Measurements from ENCODE around the gene D2HGDH. TPM values are rescaled to one million over a fixed set of nuclear protein-coding genes. Genes with fewer than 3 reads are reported as not detected.
"Not testable (repeated sequence)": the region's sequence is repeated elsewhere in the genome, so short reads cannot be mapped to it uniquely, and the experiment has no call there.

Gene D2HGDH
- total RNA-seq, 2 experiments from 2014 or later: 18.5 to 29.2 TPM

DNA sequence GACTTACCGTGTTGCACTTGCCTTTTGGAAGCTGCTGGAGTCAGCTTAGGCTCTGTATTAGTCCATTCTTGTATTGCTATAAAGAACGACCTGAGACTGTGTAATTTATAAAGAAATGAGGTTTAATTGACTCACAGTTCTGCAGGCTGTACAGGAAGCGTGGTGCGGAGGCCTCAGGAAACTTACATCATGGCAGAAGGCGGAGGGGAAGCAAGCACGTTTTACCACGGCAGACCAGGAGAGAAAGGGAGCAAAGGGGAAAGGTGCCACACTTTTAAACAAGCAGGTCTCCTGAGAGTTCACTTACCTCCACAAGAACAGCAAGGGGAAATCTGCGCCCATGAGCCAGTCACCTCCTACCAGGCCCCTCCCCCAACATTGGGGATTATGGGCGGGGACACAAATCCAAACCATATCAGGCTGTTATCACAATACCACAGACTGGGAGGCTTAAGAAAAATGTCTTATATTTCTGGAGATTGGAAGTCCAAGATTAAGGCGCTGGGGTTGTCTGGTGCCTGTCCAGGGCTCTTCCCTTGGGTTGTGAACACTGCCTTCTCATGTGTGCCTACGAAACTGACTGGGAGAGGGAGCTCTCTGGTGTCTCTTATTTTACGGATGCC is 3.6 kb upstream of the D2HGDH start:
- no peaks in the 10 kb centered on the region for H3K27me3 Mint-ChIP-seq
- no peaks in the 10 kb centered on the region for H3K9me3 Mint-ChIP-seq
- ChIA-PET CTCF (interaction anchor here (0.6 to 1.3 kb wide), 4 partner anchors 16 to 156 kb away, joined by 3 to 4 read pairs (median 3); partner anchors contain the start of gene ING5), POLR2A (no interaction called here)
- no peak for DNase-seq
- peaks cover 39% of the 10 kb centered on the region for H3K4me1 Mint-ChIP-seq
- no peak overlapping the region for H3K4me3 Mint-ChIP-seq
- H3K36me3 Mint-ChIP-seq (ENCODE audit: low read depth): peaks cover 1% of the 10 kb centered on the region
- peak overlapping the region; percentile 76 for H3K27ac Mint-ChIP-seq

DNA sequence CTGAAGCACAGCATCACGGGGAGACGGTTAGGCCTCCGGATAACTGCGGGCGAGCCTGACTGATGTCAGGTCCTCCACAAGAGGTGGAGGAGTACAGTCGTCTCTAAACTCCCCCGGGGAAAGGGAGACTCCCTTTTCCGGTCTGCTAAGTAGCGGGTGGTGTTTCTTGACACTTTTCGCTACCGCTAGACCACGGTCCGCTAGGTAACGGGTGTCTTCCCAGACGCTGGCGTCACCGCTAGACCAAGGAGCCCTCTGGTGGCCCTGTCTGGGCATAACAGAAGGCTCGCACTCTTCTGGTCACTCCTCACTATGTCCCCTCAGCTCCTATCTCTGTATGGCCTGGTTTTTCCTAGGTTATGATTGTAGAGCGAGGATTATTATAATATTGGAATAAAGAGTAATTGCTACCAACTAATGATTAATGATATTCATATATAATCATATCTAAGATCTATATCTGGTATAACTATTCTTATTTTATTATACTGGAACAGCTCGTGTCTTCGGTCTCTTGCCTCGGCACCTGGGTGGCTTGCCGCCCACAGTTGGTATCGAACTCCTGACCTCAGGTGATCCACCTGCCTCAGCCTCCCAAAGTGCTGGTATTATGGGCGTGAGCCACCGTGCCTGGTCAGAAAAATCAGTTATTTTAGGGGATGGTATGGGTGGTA is 1.8 kb upstream of the D2HGDH start:
- H3K27me3 Mint-ChIP-seq; POLR2A ChIA-PET; H3K9me3 Mint-ChIP-seq; H3K36me3 Mint-ChIP-seq (ENCODE audit: low read depth): not testable (repeated sequence)
- Mint-ChIP-seq H3K4me3 (peak overlapping the region; percentile 63), H3K27ac (peak overlapping the region; percentile 15), H3K4me1 (peaks cover 47% of the 10 kb centered on the region)
- CTCF ChIA-PET: interaction anchor here (1.1 to 2.9 kb wide), 3 partner anchors 12 to 146 kb away, joined by 3 to 10 read pairs (median 3); partner anchors contain the start of gene ING5
- DNase-seq: peak; percentile 69

DNA sequence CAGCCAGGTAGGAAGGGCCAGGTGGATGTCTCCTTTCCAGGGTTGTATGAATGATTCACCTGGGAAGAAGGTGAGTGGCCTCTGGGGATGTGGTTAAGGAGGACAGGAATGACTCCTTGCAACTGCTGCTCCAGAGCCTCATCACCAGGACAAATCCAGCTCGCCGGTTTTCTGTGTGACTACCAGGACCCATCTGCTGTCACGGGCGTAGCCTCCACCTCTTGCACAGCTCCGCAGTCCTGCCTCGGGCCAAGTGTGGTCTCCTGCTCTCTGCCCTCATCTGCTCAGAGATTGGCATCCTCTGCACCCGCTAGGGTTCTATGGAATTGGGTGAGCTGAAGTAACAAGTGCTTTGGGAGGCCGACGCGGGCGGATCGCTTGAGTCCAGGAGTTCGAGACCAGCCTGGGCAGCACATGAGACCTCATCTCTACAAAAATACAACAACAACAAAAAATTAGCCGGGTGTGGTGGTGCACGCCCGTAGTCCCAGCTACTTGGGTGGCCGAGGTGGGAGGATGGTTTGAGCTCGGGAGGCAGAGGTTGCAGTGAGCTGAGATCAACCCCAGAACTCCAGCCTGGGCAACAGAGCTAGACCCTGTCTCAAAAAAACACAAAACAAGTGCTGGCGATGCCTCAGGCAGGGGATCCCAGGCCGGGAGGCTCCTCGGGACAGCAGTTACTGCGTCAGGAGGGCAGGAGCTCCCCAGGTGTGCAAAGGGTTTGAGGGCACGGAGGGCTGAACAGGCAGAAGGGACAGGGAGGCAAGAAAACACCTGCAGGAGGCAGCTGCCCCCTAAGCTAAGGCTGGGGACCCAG is 831 bp upstream of the D2HGDH start:
- CTCF ChIA-PET: interaction anchor here (0.6 to 2.9 kb wide), 8 partner anchors 11 to 678 kb away, joined by 3 to 10 read pairs (median 3); partner anchors contain the start of gene ING5
- Mint-ChIP-seq H3K27ac (peak overlapping the region; percentile 72), H3K27me3 (no peaks in the 10 kb centered on the region), H3K36me3 (ENCODE audit: low read depth) (peaks cover 5% of the 10 kb centered on the region), H3K4me1 (peaks cover 51% of the 10 kb centered on the region), H3K4me3 (peak overlapping the region; percentile 63), H3K9me3 (no peaks in the 10 kb centered on the region)
- DNase-seq: no peak
- POLR2A ChIA-PET: interaction anchor here (0.8 kb wide), 1 partner anchor 47 kb away, joined by 5 read pairs; the partner anchor contains the start of gene DTYMK

DNA sequence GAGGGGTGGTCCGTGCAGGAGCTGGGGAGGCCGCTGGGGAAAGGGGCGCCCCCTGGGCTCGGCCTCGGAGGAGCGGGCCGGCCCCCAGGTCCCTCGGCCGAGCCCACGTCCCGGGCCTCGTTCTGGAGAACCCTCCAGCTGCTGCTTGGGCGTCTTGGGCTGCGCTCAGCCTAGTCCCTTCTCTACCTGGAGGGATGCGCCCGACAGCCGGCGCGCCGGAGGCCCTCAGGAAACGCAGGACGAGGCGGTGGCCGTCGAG is 293 bp upstream of the D2HGDH start:
- Mint-ChIP-seq H3K36me3 (ENCODE audit: low read depth) (peaks cover 5% of the 10 kb centered on the region), H3K27ac (no peak overlapping the region), H3K4me3 (peak overlapping the region; percentile 51), H3K27me3 (no peaks in the 10 kb centered on the region), H3K4me1 (peaks cover 55% of the 10 kb centered on the region), H3K9me3 (no peaks in the 10 kb centered on the region)
- ChIA-PET CTCF (interaction anchor here (0.7 to 2.9 kb wide), 5 partner anchors 10 to 146 kb away, joined by 3 to 10 read pairs (median 3); partner anchors contain the start of gene ING5), POLR2A (interaction anchor here (0.8 to 1.3 kb wide), 2 partner anchors 32 to 47 kb away, joined by 3 to 5 read pairs; partner anchors contain the start of genes DTYMK and ING5)
- DNase-seq: no peak

DNA sequence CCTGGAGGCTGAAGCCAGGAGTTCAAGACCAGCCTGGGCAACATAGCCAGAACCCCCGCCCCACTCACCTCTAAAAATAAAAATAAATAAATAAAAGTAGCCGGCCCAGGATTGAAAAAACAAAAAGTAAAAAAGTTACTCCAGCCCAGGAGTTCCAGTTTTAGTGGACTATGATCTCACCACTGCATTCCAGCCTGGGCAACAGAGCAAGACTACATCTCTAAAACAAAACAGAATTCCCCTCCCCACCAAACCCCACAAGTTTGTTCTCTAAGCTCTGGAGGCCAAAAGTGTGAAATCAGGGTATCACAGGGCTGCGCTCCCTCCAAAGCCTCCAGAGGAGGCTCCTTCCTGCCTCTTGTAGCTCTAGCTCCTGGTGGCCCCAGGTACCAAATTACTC is 1.7 kb downstream of the D2HGDH start:
- DNase-seq: no peak
- H3K36me3 Mint-ChIP-seq (ENCODE audit: low read depth): peaks cover 5% of the 10 kb centered on the region
- H3K4me1 Mint-ChIP-seq: peaks cover 58% of the 10 kb centered on the region
- no peaks in the 10 kb centered on the region for H3K27me3 Mint-ChIP-seq
- POLR2A ChIA-PET: no interaction called here
- peak overlapping the region; percentile 79 for H3K4me3 Mint-ChIP-seq
- H3K9me3 Mint-ChIP-seq: no peaks in the 10 kb centered on the region
- H3K27ac Mint-ChIP-seq: peak overlapping the region; percentile 85
- CTCF ChIA-PET: interaction anchor here (1.0 kb wide), 1 partner anchor 142 kb away, joined by 4 read pairs; no protein-coding TSS in a partner anchor

DNA sequence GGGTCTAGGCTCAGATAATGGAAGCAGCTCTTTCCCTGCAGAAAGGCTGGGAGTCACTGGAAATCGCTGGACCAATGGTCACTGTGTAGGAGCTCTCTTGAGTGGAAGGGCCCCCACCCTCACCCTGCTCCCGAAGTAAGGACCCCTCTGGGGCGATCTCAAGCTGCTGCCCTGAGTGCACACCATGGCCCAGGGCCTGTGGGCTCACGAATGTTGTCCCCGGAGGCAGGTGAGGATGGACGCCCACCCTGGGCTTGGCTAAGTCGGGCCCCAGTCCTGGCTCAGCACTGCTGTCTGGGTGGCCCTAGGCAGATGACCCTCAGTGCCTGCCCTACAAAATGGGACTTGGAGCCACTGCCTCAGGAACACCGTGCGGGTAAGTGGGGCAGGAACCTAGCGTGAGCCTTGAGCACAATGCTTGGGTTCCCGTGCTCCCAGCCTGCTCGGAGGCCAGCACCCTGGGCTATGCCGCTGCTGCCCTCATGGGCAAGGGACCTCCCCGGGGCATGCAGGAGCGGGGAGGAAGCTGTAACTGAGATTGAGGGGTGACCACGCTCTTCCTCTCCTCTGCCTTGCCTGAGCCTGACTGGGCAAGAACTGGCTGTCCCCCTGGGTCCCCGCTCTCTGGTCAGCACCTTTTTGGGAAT is 3.7 kb downstream of the D2HGDH start:
- no peaks in the 10 kb centered on the region for H3K9me3 Mint-ChIP-seq
- H3K36me3 Mint-ChIP-seq (ENCODE audit: low read depth): peaks cover 6% of the 10 kb centered on the region
- ChIA-PET CTCF (interaction anchor here (0.8 kb wide), 1 partner anchor 72 kb away, joined by 4 read pairs; no protein-coding TSS in a partner anchor), POLR2A (no interaction called here)
- no peak overlapping the region for H3K4me3 Mint-ChIP-seq
- H3K27me3 Mint-ChIP-seq: no peaks in the 10 kb centered on the region
- peaks cover 50% of the 10 kb centered on the region for H3K4me1 Mint-ChIP-seq
- no peak for DNase-seq
- H3K27ac Mint-ChIP-seq: no peak overlapping the region

DNA sequence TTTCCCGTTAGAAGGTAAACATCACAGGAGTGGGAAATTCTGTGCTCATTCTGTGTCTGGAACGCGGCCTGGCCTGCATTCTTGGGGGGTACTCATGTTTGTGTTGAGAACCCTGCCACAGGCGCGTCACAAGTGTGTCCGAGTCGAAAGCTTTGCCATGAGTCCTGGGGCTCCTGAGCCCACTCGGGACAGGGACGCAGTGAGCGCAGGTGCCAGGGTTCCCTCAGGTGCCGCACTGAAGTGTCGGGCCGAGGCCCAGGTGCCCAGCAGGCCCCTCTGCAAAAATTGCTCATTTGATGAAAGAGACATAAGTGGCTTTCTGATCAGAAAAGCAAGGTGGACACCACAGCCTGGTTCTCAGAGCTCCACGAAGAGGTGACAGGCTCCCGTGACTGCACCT is 4.7 kb downstream of the D2HGDH start:
- H3K9me3 Mint-ChIP-seq: no peaks in the 10 kb centered on the region
- CTCF ChIA-PET: interaction anchor here (0.6 to 0.8 kb wide), 2 partner anchors 108 to 139 kb away, joined by 3 to 4 read pairs; no protein-coding TSS in a partner anchor
- no peak overlapping the region for H3K4me3 Mint-ChIP-seq
- no peak overlapping the region for H3K27ac Mint-ChIP-seq
- H3K36me3 Mint-ChIP-seq (ENCODE audit: low read depth): peaks cover 6% of the 10 kb centered on the region
- no peaks in the 10 kb centered on the region for H3K27me3 Mint-ChIP-seq
- peaks cover 42% of the 10 kb centered on the region for H3K4me1 Mint-ChIP-seq
- POLR2A ChIA-PET: no interaction called here
- no peak for DNase-seq

DNA sequence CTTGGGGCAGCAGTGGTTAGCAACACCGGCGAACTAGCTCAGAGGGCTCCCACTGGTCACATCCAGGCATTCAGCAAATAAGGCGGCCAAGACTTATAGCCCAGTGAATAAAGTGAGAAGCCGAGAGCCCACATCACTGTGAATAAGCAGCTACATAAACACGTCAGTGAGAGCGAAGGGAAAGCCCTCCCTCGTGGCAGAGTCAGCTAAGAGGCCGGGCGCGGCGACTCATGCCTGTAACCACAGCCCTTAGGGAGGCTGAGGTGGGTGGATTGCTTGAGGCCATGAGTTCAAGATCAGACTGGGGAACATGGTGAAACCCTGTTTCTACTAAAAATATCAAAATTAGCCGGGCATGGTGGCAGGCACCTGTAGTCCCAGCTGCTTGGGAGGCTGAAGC is 5.2 kb downstream of the D2HGDH start:
- Mint-ChIP-seq H3K4me1 (peaks cover 42% of the 10 kb centered on the region), H3K9me3 (no peaks in the 10 kb centered on the region), H3K4me3 (no peak overlapping the region), H3K27me3 (no peaks in the 10 kb centered on the region), H3K27ac (peak overlapping the region; percentile 31), H3K36me3 (ENCODE audit: low read depth) (peaks cover 6% of the 10 kb centered on the region)
- ChIA-PET CTCF (interaction anchor here (0.6 to 1.6 kb wide), 3 partner anchors 20 to 139 kb away, joined by 3 to 5 read pairs (median 4); no protein-coding TSS in a partner anchor), POLR2A (no interaction called here)
- DNase-seq: no peak

DNA sequence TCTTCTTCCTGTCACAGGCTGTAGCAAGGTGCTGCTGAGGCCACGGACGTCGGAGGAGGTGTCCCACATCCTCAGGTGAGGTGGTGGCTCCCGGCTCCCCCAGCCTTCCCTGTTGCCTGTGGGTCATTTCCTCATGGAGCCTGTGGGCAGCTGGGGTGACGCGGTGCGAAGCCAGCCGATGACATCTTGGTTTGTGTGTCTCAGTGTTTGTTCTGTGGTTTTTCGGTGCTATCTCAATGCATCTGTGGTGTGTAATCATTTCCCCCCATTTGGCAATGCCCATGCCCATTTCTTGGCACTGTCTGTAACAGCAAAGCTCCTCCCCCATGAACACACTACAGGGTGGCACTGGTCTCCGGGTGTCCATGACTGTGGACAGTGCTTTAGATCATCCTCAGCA is 6.6 kb downstream of the D2HGDH start:
- POLR2A ChIA-PET: no interaction called here
- no peak overlapping the region for H3K4me3 Mint-ChIP-seq
- peak overlapping the region; percentile 36 for H3K27ac Mint-ChIP-seq
- H3K36me3 Mint-ChIP-seq (ENCODE audit: low read depth): peaks cover 17% of the 10 kb centered on the region
- peaks cover 1% of the 10 kb centered on the region for H3K9me3 Mint-ChIP-seq
- H3K27me3 Mint-ChIP-seq: no peaks in the 10 kb centered on the region
- no peak for DNase-seq
- H3K4me1 Mint-ChIP-seq: peaks cover 38% of the 10 kb centered on the region
- CTCF ChIA-PET: interaction anchor here (0.6 to 1.6 kb wide), 4 partner anchors 22 to 566 kb away, joined by 3 to 5 read pairs (median 3); partner anchors contain the start of gene RTP5

DNA sequence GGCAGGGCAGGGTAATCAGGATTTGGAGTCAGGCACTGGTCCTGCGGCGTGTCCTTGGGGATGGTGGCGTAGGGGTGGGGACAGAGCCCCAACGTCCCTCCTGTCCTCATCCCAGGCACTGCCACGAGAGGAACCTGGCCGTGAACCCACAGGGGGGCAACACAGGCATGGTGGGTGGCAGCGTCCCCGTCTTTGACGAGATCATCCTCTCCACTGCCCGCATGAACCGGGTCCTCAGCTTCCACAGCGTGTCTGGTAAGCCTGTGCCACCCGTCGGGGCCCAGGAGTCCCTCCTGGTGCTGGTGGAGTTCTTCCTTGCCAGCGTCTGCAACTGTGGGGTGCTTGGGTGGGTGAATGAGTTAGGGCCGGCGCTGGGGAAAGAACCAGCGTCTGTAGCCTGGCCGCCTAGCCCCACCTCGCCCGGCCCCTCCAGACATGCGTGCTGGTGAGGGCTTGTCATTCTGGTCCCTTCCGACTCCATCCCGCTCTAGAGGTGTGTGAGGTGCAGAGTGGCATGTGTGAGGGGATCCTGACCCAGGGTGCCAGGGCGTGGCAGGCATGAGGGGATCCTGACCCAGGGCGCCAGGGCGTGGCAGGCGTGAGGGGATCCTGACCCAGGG is 8.0 kb downstream of the D2HGDH start:
- ChIA-PET POLR2A (no interaction called here), CTCF (no interaction called here)
- no peak overlapping the region for H3K27ac Mint-ChIP-seq
- H3K9me3 Mint-ChIP-seq: peaks cover 4% of the 10 kb centered on the region
- H3K4me1 Mint-ChIP-seq: peaks cover 33% of the 10 kb centered on the region
- H3K4me3 Mint-ChIP-seq: no peak overlapping the region
- H3K27me3 Mint-ChIP-seq: no peaks in the 10 kb centered on the region
- peaks cover 21% of the 10 kb centered on the region for H3K36me3 Mint-ChIP-seq (ENCODE audit: low read depth)
- no peak for DNase-seq

DNA sequence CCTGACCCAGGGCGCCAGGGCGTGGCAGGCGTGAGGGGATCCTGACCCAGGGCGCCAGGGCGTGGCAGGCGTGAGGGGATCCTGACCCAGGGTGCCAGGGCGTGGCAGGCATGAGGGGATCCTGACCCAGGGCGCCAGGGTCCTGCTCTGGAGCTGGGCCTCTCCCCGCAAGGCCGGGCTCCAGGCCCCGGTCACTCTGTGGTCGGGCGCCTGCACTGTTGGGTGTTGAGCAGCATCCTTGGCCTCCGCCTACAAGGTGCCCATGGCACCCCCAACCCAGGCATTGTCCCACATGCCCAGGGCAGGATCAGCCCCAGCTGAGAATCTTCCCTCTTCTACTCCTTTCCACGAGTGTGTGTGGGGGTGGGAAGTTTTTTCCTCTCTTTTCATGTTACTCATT is 8.6 kb downstream of the D2HGDH start:
- Mint-ChIP-seq H3K4me1 (peaks cover 28% of the 10 kb centered on the region), H3K27ac (peak overlapping the region; percentile 41), H3K36me3 (ENCODE audit: low read depth) (peaks cover 18% of the 10 kb centered on the region)
- H3K9me3 Mint-ChIP-seq, H3K4me3 Mint-ChIP-seq, CTCF ChIA-PET, POLR2A ChIA-PET, DNase-seq, H3K27me3 Mint-ChIP-seq: not testable (repeated sequence)

DNA sequence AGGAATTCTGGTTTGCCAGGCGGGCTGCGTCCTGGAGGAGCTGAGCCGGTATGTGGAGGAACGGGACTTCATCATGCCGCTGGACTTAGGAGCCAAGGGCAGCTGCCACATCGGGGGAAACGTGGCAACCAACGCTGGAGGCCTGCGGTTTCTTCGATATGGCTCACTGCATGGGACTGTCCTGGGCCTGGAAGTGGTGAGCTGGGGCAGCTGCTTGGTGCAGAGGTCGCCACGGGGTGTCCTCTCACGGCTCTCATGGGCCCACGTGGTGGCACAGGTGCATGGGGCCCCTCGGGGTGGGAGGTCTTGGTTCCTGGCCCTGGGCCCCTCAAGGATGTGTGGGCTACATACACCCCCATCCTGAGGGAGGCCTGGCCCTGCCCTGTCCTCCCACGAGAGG is 9.2 kb downstream of the D2HGDH start:
- Mint-ChIP-seq H3K9me3 (peaks cover 4% of the 10 kb centered on the region), H3K4me3 (no peak overlapping the region), H3K27ac (peak overlapping the region; percentile 41), H3K27me3 (no peaks in the 10 kb centered on the region), H3K4me1 (peaks cover 26% of the 10 kb centered on the region), H3K36me3 (ENCODE audit: low read depth) (peaks cover 18% of the 10 kb centered on the region)
- ChIA-PET POLR2A (no interaction called here), CTCF (interaction anchor here (0.9 kb wide), 1 partner anchor 34 kb away, joined by 3 read pairs; no protein-coding TSS in a partner anchor)
- no peak for DNase-seq

All from activated CD4-positive, alpha-beta T cell treated with anti-CD3 and anti-CD28 coated beads, Interleukin-2, amount 10 ng/mL, durations not matched to agents 7 days and 5 days (primary cell).